Transverse colon (tissue), 4 donors: ENCODE results near the gene TP53BP2. TPM values are rescaled to one million over a fixed set of nuclear protein-coding genes. Genes with fewer than 3 reads are reported as not detected.

Experiments
- DNase-seq: peaks from one replicate; pipeline ENCODE4 v3.0.0-alpha.2; 2019
- H3K27ac ChIP-seq, 4 donors: fragments of 200-600 bp; sonication (generic); 2 replicates each; pipeline ENCODE4 v1.5.1; 2016 to 2018; ENCODE audit warnings: inconsistent platforms in 4 of 4
- H3K27me3 ChIP-seq: fragments of 200-600 bp; sonication (generic); 2 replicates; pipeline ENCODE4 v1.5.1; 2017; ENCODE audit warnings: inconsistent platforms
- H3K36me3 ChIP-seq, 4 donors: fragments of 200-600 bp; sonication (generic); 2 replicates each; pipeline ENCODE4 v1.5.1; 2017 to 2019; ENCODE audit warnings: inconsistent platforms in 4 of 4
- H3K4me1 ChIP-seq, 4 donors: fragments of 200-600 bp; sonication (generic); 2 replicates each; pipeline ENCODE4 v1.5.1; 2017 to 2020; ENCODE audit warnings: inconsistent platforms in 4 of 4
- H3K4me3 ChIP-seq, 4 donors: fragments of 200-600 bp; sonication (generic); 1 replicate in 1 of 4; 2 replicates in 3 of 4; pipeline versions ENCODE4 v1.5.1 to v1.6.1; 2017 to 2019; ENCODE audit warnings: inconsistent platforms in 4 of 4
- H3K9me3 ChIP-seq, 2 donors: fragments of 200-600 bp; sonication (generic); 2 replicates each; pipeline ENCODE4 v1.5.1; 2017 to 2019; ENCODE audit warnings: inconsistent platforms in 2 of 2
- EP300 ChIP-seq: sonication (generic); formaldehyde crosslinking; IDR thresholded peaks from one replicate; pipeline ENCODE4 v1.6.1; 2017; ENCODE audit warnings: antibody characterized with exemption, low read depth
- POLR2A ChIP-seq: fragments of 450-650 bp; IDR thresholded peaks from one replicate; pipeline ENCODE4 v1.6.1; 2016; ENCODE audit warnings: antibody characterized with exemption, mild to moderate bottlenecking, moderate library complexity
- POLR2AphosphoS5 ChIP-seq, 3 donors: sonication (generic); formaldehyde crosslinking; IDR thresholded peaks; one replicate each; pipeline ENCODE4 v1.6.1; 2016; ENCODE audit warnings: antibody characterized with exemption in 3 of 3
- WGBS, 2 donors: methylation state at CpG; one replicate each; pipeline ENCODE4 v1.1.5; 2018; ENCODE audit warnings: low coverage in 1 of 2; 5-methylcytosine and 5-hydroxymethylcytosine counted together
- in situ Hi-C, 4 donors: fragments of 200-750 bp; cut with MboI; loops; one replicate each; pipeline versions ENCODE4 v1.15.0 to v1.15.1; 2017; ENCODE audit warnings: low sequenced_read_pairs in 3 of 4, low pct_ligation_motif_present in 1 of 4, low pct_unique_long_range_greater_than_20kb in 1 of 4
- intact Hi-C: fragments of 100-400 bp; cut with DNase I; formaldehyde crosslinking; loops from one replicate; pipeline ENCODE4 v1.15.1; 2023; ENCODE audit warnings: low total_unique reads
- total RNA-seq, 4 donors: library from RNA; depleted of rRNA; stranded (reverse); fragments of >200 nt; gene quantifications; one replicate each; pipeline ENCODE4 v1.1.0, GENCODE V29; 2016
- TF ChIP-seq, protein P1 (sequence below), 5 experiments: fragments of 200-600 bp in 3 of 5; fragments of 450-650 bp in 2 of 5; sonication (generic) in 3 of 5; IDR thresholded peaks; 1 replicate in 2 of 5; 2 replicates in 3 of 5; pipeline ENCODE4 v1.5.1; 2016 to 2017; ENCODE audit warnings: antibody characterized with exemption in 5 of 5, inconsistent platforms in 3 of 5, mild to moderate bottlenecking in 2 of 5, moderate library complexity in 1 of 5

The TP53BP2 gene
- total RNA-seq, 4 donors from 2014 or later = 11.9 to 82.7 (median 31.2) TPM

DNA sequence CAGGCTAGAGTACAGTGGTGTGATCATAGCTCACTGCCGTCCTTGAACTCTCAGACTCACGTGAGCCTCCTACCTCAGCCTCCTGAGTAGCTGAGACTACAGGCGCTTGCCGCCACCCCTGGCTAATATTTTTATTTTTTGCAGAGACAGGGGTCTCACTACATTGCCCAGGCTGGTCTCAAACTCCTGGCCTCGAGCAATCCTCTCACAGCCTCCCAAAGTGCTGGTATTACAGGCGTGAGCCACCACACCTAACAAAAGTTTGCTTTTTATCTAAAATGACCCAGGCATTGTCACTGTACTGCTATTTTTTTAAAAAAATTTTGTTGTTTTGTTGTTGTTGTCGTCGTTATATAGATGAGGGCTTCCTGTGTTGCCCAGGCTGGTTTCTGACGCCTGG, 87.0 kb downstream of the TP53BP2 start:
- in situ Hi-C loops (loop anchor here in 1 of 4 donors (10.0 kb wide), 1 partner anchor 54 kb away; no protein-coding TSS in a partner anchor), intact Hi-C loops (no loop called here)
- Histone ChIP-seq H3K36me3 (peaks cover 0 to 64% (median 19%) of the 10 kb centered on the region in 4 donors), H3K4me3 (no peak overlapping the region), H3K27me3 (no peaks in the 10 kb centered on the region), H3K27ac (no peak overlapping the region), H3K9me3 (no peaks in the 10 kb centered on the region), H3K4me1 (no peaks in the 10 kb centered on the region)
- 95% methylated on average over 9 of the region's 9 CpGs for WGBS, 2 donors
- no peak for TF ChIP-seq POLR2AphosphoS5 (IDR thresholded peaks at IDR 0.05)
- TF ChIP-seq EP300 = no peak
- DNase-seq = no peak

DNA sequence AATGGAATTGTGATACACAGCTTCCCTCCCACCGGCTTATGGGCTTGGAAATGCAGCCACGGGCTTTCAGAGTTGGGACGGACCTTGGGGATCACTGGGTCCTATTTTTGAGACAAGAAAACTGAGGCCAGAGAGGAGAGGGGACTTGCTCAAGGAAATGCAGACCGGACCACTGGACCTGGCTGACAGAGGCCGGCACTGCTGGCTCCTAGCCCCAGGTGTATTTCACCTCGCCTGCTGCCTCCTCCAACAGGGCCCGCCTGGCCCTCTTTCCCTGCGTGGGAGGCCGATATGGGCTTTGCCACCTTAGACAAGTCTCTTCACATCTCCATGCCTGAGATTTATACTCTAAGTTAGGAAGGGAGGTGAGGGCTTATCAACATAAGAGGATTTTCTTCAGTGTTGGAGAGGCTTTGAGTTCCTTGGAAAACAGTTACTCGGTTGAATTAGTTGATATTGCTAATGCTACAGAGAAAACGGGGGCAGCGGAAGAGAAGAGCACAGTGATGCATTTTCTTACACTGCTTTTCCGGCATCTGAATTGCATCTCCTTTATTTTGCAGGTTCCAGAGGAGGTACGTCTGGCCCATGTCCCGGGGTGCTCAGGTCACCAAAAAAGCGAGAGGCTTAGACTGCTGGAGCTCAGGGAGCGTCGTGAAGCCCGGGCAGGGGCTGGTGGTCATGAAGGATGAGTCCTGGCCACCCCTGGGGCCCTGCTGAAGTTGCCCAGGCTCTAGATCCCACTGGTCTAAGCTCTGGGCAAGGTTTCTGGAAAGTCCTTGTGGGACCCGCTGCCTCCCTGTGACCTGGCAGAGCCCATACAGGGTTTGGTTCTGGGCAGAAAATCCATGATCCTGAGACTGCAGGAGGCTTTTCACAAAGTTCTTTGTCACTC, 88.7 kb downstream of the TP53BP2 start:
- no peaks in the 10 kb centered on the region for H3K4me1 ChIP-seq
- peaks cover 0 to 62% (median 25%) of the 10 kb centered on the region in 4 donors for H3K36me3 ChIP-seq
- in situ Hi-C loops = loop anchor here in 1 of 4 donors (10.0 kb wide), 1 partner anchor 52 kb away; no protein-coding TSS in a partner anchor
- no peaks in the 10 kb centered on the region for H3K9me3 ChIP-seq
- intact Hi-C loops = no loop called here
- no peak for TF ChIP-seq POLR2AphosphoS5 (IDR thresholded peaks at IDR 0.05)
- TF ChIP-seq, protein P1, sequence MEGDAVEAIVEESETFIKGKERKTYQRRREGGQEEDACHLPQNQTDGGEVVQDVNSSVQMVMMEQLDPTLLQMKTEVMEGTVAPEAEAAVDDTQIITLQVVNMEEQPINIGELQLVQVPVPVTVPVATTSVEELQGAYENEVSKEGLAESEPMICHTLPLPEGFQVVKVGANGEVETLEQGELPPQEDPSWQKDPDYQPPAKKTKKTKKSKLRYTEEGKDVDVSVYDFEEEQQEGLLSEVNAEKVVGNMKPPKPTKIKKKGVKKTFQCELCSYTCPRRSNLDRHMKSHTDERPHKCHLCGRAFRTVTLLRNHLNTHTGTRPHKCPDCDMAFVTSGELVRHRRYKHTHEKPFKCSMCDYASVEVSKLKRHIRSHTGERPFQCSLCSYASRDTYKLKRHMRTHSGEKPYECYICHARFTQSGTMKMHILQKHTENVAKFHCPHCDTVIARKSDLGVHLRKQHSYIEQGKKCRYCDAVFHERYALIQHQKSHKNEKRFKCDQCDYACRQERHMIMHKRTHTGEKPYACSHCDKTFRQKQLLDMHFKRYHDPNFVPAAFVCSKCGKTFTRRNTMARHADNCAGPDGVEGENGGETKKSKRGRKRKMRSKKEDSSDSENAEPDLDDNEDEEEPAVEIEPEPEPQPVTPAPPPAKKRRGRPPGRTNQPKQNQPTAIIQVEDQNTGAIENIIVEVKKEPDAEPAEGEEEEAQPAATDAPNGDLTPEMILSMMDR (IDR thresholded peaks at IDR 0.05) = no peak
- TF ChIP-seq POLR2A = no peak
- no peak for TF ChIP-seq EP300
- H3K4me3 ChIP-seq = no peak overlapping the region
- H3K27ac ChIP-seq = no peak overlapping the region
- H3K27me3 ChIP-seq = no peaks in the 10 kb centered on the region
- DNase-seq = no peak
- WGBS, 2 donors = 94 to 96% methylated on average over 7 to 20 of the region's 20 CpGs

DNA sequence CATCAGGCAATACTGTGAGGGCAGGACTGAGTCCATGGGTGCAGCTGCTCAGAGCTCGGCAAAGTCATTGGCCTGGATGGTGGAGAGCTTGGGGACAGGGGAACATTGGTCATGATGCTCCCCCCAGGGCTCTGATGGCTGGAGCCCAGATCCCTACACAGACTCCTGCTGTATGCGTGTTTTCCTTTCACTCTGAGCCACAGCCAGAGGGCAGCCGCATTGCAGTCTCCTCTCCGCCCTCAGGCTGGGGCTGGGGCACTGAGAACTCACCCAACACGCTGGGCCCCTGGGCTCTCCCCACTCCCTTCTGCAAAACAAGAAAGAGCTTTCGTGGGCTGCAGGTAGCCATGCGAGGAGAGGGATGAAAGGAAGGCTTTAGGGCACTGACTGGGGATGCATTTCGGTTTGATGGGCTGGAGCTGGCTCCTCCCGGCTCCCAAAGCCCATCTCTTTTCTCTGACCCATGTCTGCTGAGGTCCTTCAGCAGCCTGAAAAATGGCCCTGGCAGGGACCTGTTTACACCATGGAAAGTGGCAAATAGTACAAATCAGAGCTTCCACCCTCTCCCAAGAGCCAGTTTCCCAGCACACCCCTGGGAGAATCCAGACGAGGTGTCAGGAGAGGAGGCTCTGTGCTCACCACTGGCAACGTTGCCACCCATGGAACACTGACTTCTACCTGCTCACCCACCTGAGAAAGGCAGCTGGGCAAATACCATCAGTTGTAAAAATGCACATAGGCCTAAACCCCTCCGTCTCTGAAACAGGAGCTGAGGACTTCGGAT, 89.6 kb downstream of the TP53BP2 start:
- Histone ChIP-seq H3K27ac (no peak overlapping the region), H3K4me1 (no peaks in the 10 kb centered on the region), H3K36me3 (peaks cover 0 to 62% (median 26%) of the 10 kb centered on the region in 4 donors), H3K9me3 (no peaks in the 10 kb centered on the region), H3K27me3 (no peaks in the 10 kb centered on the region), H3K4me3 (no peak overlapping the region)
- no peak for TF ChIP-seq POLR2AphosphoS5 (IDR thresholded peaks at IDR 0.05)
- DNase-seq = no peak
- intact Hi-C loops = no loop called here
- WGBS, 2 donors = 83 to 100% methylated on average over 2 to 13 of the region's 13 CpGs
- in situ Hi-C loops = loop anchor here in 1 of 4 donors (10.0 kb wide), 1 partner anchor 51 kb away; no protein-coding TSS in a partner anchor

DNA sequence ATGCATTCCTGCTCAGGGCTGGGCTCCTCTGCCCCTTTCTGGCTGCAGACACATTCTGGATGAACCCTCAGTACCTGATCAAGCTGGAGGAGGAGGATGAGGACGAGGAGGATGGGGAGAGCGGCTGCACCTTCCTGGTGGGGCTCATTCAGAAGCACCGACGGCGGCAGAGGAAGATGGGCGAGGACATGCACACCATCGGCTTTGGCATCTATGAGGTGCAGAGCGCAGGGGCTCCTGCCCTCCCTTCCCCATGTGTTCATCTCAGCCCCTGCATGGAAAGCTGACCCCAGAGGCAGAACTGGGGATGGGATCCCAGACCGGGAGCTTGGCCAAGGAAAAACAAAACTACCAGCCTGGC, 90.3 kb downstream of the TP53BP2 start:
- Histone ChIP-seq H3K4me1 (no peaks in the 10 kb centered on the region), H3K27ac (no peak overlapping the region)

More for the DNA sequence above, 90.3 kb downstream of the TP53BP2 start:
- 90 to 100% methylated on average over 2 to 9 of the region's 9 CpGs for WGBS, 2 donors
- H3K27me3 ChIP-seq = no peaks in the 10 kb centered on the region
- H3K4me3 ChIP-seq = no peak overlapping the region
- peaks cover 0 to 66% (median 30%) of the 10 kb centered on the region in 4 donors for H3K36me3 ChIP-seq
- no peaks in the 10 kb centered on the region for H3K9me3 ChIP-seq
- in situ Hi-C loops (loop anchor here in 1 of 4 donors (10.0 kb wide), 1 partner anchor 51 kb away; no protein-coding TSS in a partner anchor), intact Hi-C loops (no loop called here)
- DNase-seq = no peak
- no peak for TF ChIP-seq POLR2AphosphoS5 (IDR thresholded peaks at IDR 0.05)
- TF ChIP-seq, protein P1 (IDR thresholded peaks at IDR 0.05) = no peak
- no peak for TF ChIP-seq EP300
- TF ChIP-seq POLR2A = no peak
